HG02973 (cell line): ENCODE data around the gene ZNF776.
A peak's percentile ranks its signal among the peaks of the same experiment; 100 is the strongest.
"Not testable (repeated sequence)": the region's sequence is repeated elsewhere in the genome, so short reads cannot be mapped to it uniquely, and the experiment has no call there.

Source experiments
- ATAC-seq: cut with Tn5 transposase; IDR thresholded peaks from one replicate; pipeline ENCODE4 v1.9.1; 2021; ENCODE audit warnings: moderate library complexity; ENCODE audit not compliant: unreplicated experiment

Gene ZNF776

GRCh38 chr19:57746580-57747471 is at the start of gene ZNF776:
TSS of gene ZNF776 (plus strand) at chr19:57746815. CDS start at chr19:57747059, 244 bp downstream.
- ATAC-seq, result peak; percentile 96

- no peak for ATAC-seq
Observed at GRCh38 chr19:57701625-57702024, 45.0 kb upstream of the ZNF776 start.

DNA sequence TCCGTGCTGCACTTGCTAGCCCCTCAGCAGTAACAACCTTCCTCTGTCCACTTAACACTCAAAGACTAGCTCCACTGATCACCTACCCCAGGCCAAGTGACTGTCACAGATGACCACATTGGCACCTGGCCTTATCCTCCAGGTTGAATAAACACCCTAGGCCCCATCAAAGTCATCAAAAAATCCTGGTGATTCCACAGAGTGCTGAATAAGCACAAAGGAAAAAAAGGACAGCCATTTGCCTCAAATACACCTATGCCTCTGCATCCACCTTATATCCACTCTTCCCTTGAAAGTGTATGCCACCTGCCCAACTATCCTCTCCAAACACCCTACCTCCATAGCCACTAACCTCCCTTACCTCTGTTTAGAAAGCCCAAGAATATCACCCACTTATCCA is 40.3 kb upstream of the ZNF776 start:
- no peak for ATAC-seq

- ATAC-seq, result no peak
Observed at GRCh38 chr19:57708641-57709361, 37.8 kb upstream of the ZNF776 start, which contains the start of gene ZNF154. TSS of gene ZNF154 (minus strand) at chr19:57709204. CDS start at chr19:57708971, 233 bp downstream.

- ATAC-seq, result no peak
Observed at GRCh38 chr19:57709616-57710015, 37.0 kb upstream of the ZNF776 start.

DNA sequence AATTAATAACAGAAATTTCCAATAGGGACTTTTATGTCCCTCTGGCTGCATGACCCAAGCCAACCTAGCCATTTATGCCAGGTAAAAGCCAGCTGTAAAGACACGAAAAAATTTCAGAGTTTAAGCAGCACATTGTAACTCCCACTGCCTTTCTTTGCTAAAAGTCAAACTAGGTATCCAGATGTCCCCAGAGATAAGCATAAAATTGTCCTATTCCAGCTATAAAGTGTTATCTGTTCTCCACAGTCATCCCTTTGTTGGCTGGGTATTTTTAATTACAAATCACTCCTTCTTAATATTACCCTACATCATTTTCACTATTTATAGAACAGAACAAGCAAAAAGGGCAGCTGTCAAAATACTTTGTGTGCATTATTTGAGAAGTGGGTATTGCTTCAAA is 34.4 kb upstream of the ZNF776 start:
- no peak for ATAC-seq

- no peak for ATAC-seq
Observed at GRCh38 chr19:57719424-57719823, 27.2 kb upstream of the ZNF776 start.

DNA sequence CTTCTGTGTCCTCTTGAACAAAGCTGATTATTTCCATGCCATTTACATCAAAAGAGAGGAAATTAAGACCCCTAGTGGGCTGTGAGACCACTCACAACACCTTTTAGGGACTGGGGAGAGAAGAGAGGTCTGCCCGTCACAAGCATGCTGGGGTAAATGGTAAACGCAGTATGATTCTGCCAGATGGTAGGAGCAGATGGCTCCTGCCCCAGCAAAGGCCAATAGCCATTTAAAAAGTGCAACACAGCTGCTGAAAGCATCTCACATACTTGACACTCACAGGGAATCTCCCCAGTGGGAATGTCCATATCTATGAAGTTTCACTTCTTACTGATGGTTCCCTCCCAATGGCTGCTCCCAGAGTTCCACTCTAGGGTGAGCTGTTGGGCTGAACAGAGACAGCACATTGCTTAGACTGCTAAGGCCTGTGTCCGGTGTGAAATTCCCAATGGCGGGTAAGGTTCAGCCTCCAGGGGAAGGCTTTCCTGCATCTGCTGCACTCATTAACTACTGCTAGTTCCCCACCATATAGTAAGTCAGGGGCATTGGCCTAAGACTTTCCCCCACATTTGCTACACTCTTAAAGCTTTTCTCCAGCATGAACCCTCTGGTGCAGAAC is 26.6 kb upstream of the ZNF776 start:
- ATAC-seq, result no peak

GRCh38 chr19:57720878-57721277 is 25.7 kb upstream of the ZNF776 start:
- no peak for ATAC-seq

DNA sequence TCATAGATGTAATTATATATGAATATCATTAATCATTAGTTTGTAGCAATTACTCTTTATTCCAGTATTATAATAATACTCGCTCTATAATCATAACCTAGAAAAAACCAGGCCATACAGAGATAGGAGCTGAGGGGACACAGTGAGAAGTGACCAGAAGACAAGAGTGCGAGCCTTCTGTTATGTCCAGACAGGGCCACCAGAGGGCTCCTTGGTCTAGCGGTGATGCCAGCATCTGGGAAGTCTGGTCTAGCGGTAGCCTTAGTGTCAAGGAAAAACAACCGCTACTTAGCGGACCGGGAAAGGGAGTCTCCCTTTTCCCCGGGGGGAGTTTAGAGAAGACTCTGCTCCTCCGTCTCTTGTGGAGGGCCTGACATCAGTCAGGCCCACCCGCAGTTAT is 8.3 kb upstream of the ZNF776 start:
- ATAC-seq, result not testable (repeated sequence)

DNA sequence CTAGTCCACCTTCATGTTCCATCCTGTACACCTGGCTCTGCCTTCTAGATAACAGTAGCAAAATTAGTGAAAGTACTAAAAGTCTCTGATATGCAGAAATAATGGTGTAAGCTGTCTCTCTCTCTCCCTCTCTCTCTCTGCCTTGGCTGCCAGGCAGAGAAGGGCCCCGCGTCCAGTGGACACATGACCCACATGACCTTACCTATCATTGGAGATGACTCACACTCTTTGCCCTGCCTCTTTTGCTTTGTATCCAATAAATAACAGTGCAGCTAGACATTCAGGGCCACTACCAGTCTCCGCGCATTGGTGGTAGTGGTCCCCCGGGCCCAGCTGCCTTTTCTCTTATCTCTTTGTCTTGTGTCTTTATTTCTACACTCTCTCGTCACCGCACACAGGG is 7.8 kb upstream of the ZNF776 start:
- not testable (repeated sequence) for ATAC-seq

- ATAC-seq, result no peak
Observed at GRCh38 chr19:57747472-57747807, 825 bp downstream of the ZNF776 start.

GRCh38 chr19:57748029-57748428 is 1.4 kb downstream of the ZNF776 start:
- ATAC-seq, result no peak

GRCh38 chr19:57754091-57754673 is 7.6 kb downstream of the ZNF776 start:
- ATAC-seq, result no peak

- ATAC-seq, result no peak
Observed at GRCh38 chr19:57755031-57755430, 8.4 kb downstream of the ZNF776 start.

DNA sequence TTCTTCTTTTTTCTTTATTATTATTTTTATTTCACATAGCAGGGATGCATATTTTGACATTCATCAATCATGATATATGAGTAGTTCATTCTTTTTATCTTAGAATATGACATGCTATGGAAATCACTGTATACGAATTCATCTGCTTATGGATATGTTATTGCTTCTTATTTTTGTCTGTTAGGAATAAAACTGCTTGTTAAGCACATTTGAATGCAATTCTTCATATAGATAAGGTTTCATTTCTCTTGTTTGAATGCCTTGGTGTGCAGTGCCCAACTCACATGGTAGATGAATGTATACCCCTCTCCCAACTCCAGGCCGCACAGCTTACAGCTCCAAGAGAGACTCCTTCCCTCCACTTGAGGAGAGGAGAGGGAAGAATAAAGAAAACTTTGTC is 11.3 kb downstream of the ZNF776 start:
- no peak for ATAC-seq

GRCh38 chr19:57759096-57759495 is 12.5 kb downstream of the ZNF776 start:
- no peak for ATAC-seq

GRCh38 chr19:57769345-57770131 is 22.9 kb downstream of the ZNF776 start, which contains the start of gene ZNF586:
TSS of gene ZNF586 (plus strand) at chr19:57769676. CDS start at chr19:57769843, 167 bp downstream.
- ATAC-seq, result peak; percentile 97

DNA sequence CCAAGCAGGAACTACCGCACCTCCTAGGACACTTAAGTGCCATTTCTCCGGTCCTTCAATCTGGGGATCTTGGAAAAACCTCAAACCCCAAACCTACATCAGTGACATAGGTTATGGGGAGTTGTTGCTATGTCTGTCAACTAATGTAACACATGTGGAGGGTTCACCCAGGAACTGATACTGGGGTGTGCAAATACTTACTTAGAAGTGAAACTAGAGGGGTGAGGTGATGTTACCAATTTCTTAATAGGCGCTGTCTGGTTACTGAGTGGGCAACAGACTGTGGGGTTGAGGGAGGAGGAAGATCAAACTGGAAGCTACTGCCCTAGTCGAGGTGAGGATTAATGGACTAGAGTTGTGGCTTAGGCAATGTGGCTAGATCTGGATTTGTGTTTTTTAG is 24.8 kb downstream of the ZNF776 start:
- no peak for ATAC-seq

- ATAC-seq, result no peak
Observed at GRCh38 chr19:57773488-57773887, 26.9 kb downstream of the ZNF776 start.
